Activated CD8-positive, alpha-beta T cell treated with anti-CD3 and anti-CD28 coated beads for 36 hours (primary cell): Measurements from ENCODE around the gene SOX8. TPM values are rescaled to one million over a fixed set of nuclear protein-coding genes. Genes with fewer than 3 reads are reported as not detected.

ENCODE experiments used
- ATAC-seq: fragments of 200-7000 bp; cut with Tn5 transposase; one replicate; pipeline ENCODE4 v1.10.0; 2021; ENCODE audit warnings: mild to moderate bottlenecking, moderate library complexity
- CTCF ChIA-PET: fragments of 350-600 bp; sonication (Branson Sonifier 250); formaldehyde crosslinking; loops from one replicate; lab custom pipeline; 2021; ENCODE audit warnings: antibody characterized with exemption; lab: Charles Lee
- POLR2A ChIA-PET: fragments of 350-600 bp; sonication (Branson Sonifier 250); formaldehyde crosslinking; loops from one replicate; lab custom pipeline; 2021; ENCODE audit warnings: antibody characterized with exemption; lab: Charles Lee
- DNase-seq: peaks from one replicate; pipeline ENCODE4 v3.0.0-alpha.2; 2020
- H3K27ac Mint-ChIP-seq: one replicate; pipeline ENCODE4 v1.8.0; 2021; ENCODE audit warnings: mild to moderate bottlenecking, mixed read lengths
- H3K27me3 Mint-ChIP-seq: one replicate; pipeline ENCODE4 v1.8.0; 2021; ENCODE audit warnings: mixed read lengths
- H3K36me3 Mint-ChIP-seq: one replicate; pipeline ENCODE4 v1.8.0; 2021; ENCODE audit warnings: low read depth, mixed read lengths
- H3K4me1 Mint-ChIP-seq: one replicate; pipeline ENCODE4 v1.8.0; 2021; ENCODE audit warnings: low read depth, mixed read lengths
- H3K4me3 Mint-ChIP-seq: one replicate; pipeline ENCODE4 v1.8.0; 2021; ENCODE audit warnings: mild to moderate bottlenecking, moderate library complexity, mixed read lengths
- H3K9me3 Mint-ChIP-seq: one replicate; pipeline ENCODE4 v1.8.0; 2021; ENCODE audit warnings: mixed read lengths
- intact Hi-C: fragments of 100-400 bp; cut with micrococcal nuclease; formaldehyde crosslinking; loops from one replicate; pipeline ENCODE4 v1.10.0; 2022
- total RNA-seq, 2 experiments: library from RNA; stranded (reverse); gene quantifications; one replicate each; pipeline ENCODE4 v1.2.3, GENCODE V29; 2021
- TF ChIP-seq, protein P1 (sequence below): fragments of 200-600 bp; IDR thresholded peaks from one replicate; pipeline ENCODE4 v1.8.0; 2022; ENCODE audit warnings: antibody characterized with exemption, mild to moderate bottlenecking

Gene SOX8
- total RNA-seq, 2 experiments from 2014 or later: 1.6 to 2.1 TPM

DNA sequence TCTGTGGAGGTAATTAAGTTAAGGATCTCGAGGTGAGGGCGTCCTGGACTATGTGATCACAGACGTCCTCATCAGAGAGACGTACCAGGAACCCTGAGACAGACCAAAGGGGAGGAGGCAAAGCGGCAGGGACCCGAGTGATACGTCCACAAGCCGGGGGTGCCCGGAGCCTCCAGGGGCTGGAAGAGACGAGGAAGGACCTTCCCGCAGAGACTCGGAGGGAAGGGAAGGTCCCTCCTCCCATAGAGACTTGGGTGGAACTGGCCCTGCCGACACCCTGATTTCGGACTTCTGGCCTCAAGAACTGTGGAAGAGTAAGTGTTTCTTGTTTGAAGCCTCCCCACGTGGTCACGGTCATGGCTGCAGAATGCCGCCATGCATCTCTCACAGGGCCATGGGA lies 41.6 kb upstream of the SOX8 start:
- peaks cover 12% of the 10 kb centered on the region for H3K4me1 Mint-ChIP-seq
- POLR2A ChIA-PET: no interaction called here
- DNase-seq (no peak), ATAC-seq (no peak)
- intact Hi-C loops: no loop called here
- H3K9me3 Mint-ChIP-seq: peaks cover 24% of the 10 kb centered on the region
- CTCF ChIA-PET: no interaction called here
- no peaks in the 10 kb centered on the region for H3K27me3 Mint-ChIP-seq
- peaks cover 34% of the 10 kb centered on the region for H3K36me3 Mint-ChIP-seq
- TF ChIP-seq, protein P1, sequence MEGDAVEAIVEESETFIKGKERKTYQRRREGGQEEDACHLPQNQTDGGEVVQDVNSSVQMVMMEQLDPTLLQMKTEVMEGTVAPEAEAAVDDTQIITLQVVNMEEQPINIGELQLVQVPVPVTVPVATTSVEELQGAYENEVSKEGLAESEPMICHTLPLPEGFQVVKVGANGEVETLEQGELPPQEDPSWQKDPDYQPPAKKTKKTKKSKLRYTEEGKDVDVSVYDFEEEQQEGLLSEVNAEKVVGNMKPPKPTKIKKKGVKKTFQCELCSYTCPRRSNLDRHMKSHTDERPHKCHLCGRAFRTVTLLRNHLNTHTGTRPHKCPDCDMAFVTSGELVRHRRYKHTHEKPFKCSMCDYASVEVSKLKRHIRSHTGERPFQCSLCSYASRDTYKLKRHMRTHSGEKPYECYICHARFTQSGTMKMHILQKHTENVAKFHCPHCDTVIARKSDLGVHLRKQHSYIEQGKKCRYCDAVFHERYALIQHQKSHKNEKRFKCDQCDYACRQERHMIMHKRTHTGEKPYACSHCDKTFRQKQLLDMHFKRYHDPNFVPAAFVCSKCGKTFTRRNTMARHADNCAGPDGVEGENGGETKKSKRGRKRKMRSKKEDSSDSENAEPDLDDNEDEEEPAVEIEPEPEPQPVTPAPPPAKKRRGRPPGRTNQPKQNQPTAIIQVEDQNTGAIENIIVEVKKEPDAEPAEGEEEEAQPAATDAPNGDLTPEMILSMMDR: no peak
- H3K4me3 Mint-ChIP-seq: no peak overlapping the region
- H3K27ac Mint-ChIP-seq: no peak overlapping the region

DNA sequence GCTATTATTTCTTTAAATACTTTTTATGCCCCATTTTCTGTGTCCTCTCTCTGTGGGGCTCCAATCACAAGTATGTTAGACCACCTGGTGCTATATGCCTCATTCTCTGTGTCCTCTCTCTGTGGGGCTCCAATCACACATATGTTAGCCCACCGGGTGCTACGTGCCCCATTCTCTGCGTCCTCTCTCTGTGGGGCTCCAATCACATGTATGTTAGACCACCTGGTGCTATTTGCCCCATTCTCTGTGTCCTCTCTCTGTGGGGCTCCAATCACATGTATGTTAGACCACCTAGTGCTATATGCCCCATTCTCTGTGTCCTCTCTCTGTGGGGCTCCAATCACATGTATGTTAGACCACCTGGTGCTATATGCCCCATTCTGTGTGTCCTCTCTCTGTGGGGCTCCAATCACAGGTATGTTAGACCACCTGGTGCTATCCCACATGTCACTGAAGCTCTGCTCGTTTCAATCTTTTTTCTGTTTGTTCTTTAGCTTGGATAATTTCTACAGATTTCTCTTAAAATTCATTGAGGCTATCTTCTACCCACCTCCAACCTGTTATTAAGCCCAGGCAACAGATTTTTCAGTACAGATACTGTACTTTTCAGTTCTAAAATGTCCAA lies 39.0 kb upstream of the SOX8 start:
- DNase-seq (no peak), ATAC-seq (no peak)
- Mint-ChIP-seq H3K4me1 (peaks cover 2% of the 10 kb centered on the region), H3K27ac (no peak overlapping the region), H3K27me3 (no peaks in the 10 kb centered on the region), H3K9me3 (peaks cover 24% of the 10 kb centered on the region), H3K4me3 (no peak overlapping the region), H3K36me3 (peaks cover 44% of the 10 kb centered on the region)
- ChIA-PET POLR2A (no interaction called here), CTCF (no interaction called here)
- intact Hi-C loops: no loop called here
- TF ChIP-seq, protein P1: no peak

DNA sequence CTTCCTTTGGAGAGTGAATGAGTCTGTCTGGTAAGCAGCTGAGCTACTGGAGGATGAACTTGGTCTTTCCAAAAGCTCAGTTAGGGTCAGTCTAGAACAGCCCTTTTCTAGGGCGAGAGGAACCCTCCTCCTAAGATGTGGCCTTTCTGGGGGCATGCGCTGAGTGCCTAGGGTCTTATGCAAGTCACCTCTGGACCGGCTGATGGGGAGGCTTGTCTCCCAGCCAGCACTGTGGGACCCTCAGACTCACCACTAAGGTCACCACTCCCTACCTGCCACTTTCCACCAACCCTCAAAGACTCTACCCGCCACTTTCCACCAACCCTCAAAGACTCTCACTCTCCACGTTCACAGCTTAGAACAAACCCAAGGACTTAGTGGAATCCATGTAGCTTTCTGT lies 37.6 kb upstream of the SOX8 start:
- Mint-ChIP-seq H3K27me3 (no peaks in the 10 kb centered on the region), H3K27ac (no peak overlapping the region), H3K4me1 (peaks cover 2% of the 10 kb centered on the region), H3K4me3 (no peak overlapping the region), H3K36me3 (peaks cover 44% of the 10 kb centered on the region), H3K9me3 (peaks cover 24% of the 10 kb centered on the region)
- TF ChIP-seq, protein P1: no peak
- POLR2A ChIA-PET: no interaction called here
- intact Hi-C loops: no loop called here
- no peak for DNase-seq
- no peak for ATAC-seq
- CTCF ChIA-PET: no interaction called here

DNA sequence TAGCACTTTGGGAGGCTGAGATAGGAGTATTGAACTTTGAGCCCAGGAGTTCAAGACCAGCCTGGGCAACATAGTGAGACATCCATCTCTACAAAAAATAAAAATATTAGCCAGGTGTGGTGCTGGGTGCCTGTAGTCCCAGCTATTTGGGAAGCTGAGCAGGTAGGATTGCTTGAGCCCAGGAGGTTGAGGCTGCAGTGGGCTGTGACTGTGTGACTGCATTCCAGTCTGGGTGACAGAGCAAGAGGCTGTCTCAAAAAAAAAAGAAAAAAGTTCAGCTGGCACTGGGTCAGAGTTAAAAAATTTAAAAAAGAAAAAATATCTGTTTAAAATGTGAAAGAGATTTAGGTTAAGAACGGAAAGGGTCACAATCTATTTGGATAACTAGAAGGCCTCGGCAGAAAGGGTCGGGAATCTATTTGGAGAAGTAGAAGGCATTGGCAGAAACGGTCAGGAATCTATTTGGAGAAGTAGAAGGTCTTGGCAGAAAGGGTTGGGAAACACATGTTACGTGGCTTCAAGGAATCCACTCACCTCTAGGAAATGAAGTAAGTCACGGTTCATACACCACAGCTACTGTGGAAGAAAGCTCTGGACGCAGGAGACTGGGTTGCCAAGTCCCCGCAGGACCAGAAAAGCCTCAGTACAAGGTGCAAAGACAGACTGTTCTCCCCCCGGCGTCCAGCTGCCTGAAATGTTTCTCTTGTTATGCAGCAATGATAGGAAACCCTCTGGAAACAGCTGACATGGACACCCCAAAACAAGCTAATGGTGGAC lies 36.1 kb upstream of the SOX8 start:
- intact Hi-C loops: no loop called here
- DNase-seq (no peak), ATAC-seq (no peak)
- no peak overlapping the region for H3K27ac Mint-ChIP-seq
- ChIA-PET POLR2A (no interaction called here), CTCF (no interaction called here)
- H3K4me1 Mint-ChIP-seq: peaks cover 2% of the 10 kb centered on the region
- no peak overlapping the region for H3K4me3 Mint-ChIP-seq
- H3K36me3 Mint-ChIP-seq: peaks cover 42% of the 10 kb centered on the region
- peaks cover 24% of the 10 kb centered on the region for H3K9me3 Mint-ChIP-seq
- TF ChIP-seq, protein P1: no peak
- no peaks in the 10 kb centered on the region for H3K27me3 Mint-ChIP-seq

DNA sequence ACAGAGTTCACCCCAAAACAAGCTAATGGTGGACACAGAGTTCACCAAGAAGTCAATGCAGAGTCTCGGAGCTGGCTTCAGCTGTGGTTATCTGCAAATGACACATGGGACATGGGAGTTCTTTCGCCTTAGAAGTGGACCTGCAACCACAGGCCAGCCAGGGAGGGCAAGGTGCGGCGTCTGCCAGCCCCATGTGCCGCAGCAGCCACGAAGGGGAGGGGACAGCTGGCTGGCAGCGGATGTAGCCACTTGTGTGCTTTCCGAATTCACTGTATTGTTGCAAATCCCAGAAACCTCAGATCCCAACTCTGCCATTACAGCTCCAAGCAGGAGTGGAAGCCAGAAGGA lies 35.5 kb upstream of the SOX8 start:
- intact Hi-C loops: no loop called here
- POLR2A ChIA-PET: no interaction called here
- CTCF ChIA-PET: no interaction called here
- H3K36me3 Mint-ChIP-seq: peaks cover 37% of the 10 kb centered on the region
- H3K4me1 Mint-ChIP-seq: no peaks in the 10 kb centered on the region
- no peak overlapping the region for H3K4me3 Mint-ChIP-seq
- no peak for DNase-seq
- peaks cover 21% of the 10 kb centered on the region for H3K9me3 Mint-ChIP-seq
- TF ChIP-seq, protein P1: no peak
- ATAC-seq: no peak
- no peak overlapping the region for H3K27ac Mint-ChIP-seq
- H3K27me3 Mint-ChIP-seq: no peaks in the 10 kb centered on the region
